Tibial nerve (tissue), 4 donors: Measurements from ENCODE around the gene PPP2R2C. TPM values are rescaled to one million over a fixed set of nuclear protein-coding genes. Genes with fewer than 3 reads are reported as not detected.
A peak's percentile ranks its signal among the peaks of the same experiment; 100 is the strongest.

Experiments
- DNase-seq, 2 donors: peaks; one replicate each; pipeline ENCODE4 v3.0.0-alpha.2; 2019; ENCODE audit warnings: low spot score in 2 of 2
- H3K27ac ChIP-seq, 4 donors: fragments of 200-600 bp; sonication (generic) in 3 of 4; one replicate each; pipeline ENCODE4 v1.5.1; 2017 to 2019; ENCODE audit warnings: mild to moderate bottlenecking in 1 of 4
- H3K27me3 ChIP-seq, 2 donors: fragments of 200-600 bp; sonication (generic) in 1 of 2; one replicate each; pipeline versions ENCODE4 v1.5.1 to v1.6.0; 2017 to 2019
- H3K36me3 ChIP-seq, 3 donors: fragments of 200-600 bp; sonication (generic); one replicate each; pipeline ENCODE4 v1.5.1; 2018 to 2019
- H3K4me1 ChIP-seq, 4 donors: fragments of 200-600 bp; sonication (generic) in 3 of 4; one replicate each; pipeline ENCODE4 v1.5.1; 2017 to 2019
- H3K4me3 ChIP-seq, 4 donors: fragments of 200-600 bp; sonication (generic) in 3 of 4; one replicate each; pipeline ENCODE4 v1.5.1; 2017 to 2019; ENCODE audit warnings: mild to moderate bottlenecking in 1 of 4, moderate library complexity in 1 of 4
- H3K9me3 ChIP-seq, 4 donors: fragments of 200-600 bp; sonication (generic) in 3 of 4; one replicate each; pipeline ENCODE4 v1.5.1; 2017 to 2019
- CTCF ChIP-seq, 5 experiments: fragments of 200-600 bp in 3 of 5; fragments of 450-650 bp in 2 of 5; sonication (generic) in 3 of 5; IDR thresholded peaks; one replicate each; pipeline ENCODE4 v1.5.1; 2016 to 2019; ENCODE audit warnings: antibody characterized with exemption in 5 of 5, mild to moderate bottlenecking in 3 of 5, moderate library complexity in 2 of 5
- EP300 ChIP-seq, 2 donors: sonication (generic); formaldehyde crosslinking; IDR thresholded peaks; one replicate each; pipeline ENCODE4 v1.6.1; 2017; ENCODE audit warnings: antibody characterized with exemption in 2 of 2, mild to moderate bottlenecking in 1 of 2
- POLR2A ChIP-seq, 2 donors: fragments of 450-650 bp; IDR thresholded peaks; one replicate each; pipeline ENCODE4 v1.6.1; 2017; ENCODE audit warnings: antibody characterized with exemption in 2 of 2, mild to moderate bottlenecking in 2 of 2, moderate library complexity in 2 of 2
- WGBS, 2 donors: methylation state at CpG; one replicate each; pipeline ENCODE4 v1.1.5; 2018; 5-methylcytosine and 5-hydroxymethylcytosine counted together
- total RNA-seq, 4 donors: library from RNA; depleted of rRNA; stranded (reverse); fragments of >200 nt; gene quantifications; one replicate each; pipeline ENCODE4 v1.1.0, GENCODE V29; 2016

The PPP2R2C gene
- total RNA-seq, 4 donors from 2014 or later: under 0.01 to 0.66 (median 0.42) TPM; not detected in 1

GRCh38 chr4:6469898-6470501, 2.4 kb downstream of the PPP2R2C start:
- Histone ChIP-seq H3K4me3 (peak overlapping the region in 3 of 4 donors; percentile 12 to 49 (median 24)), H3K27ac (no peak overlapping the region), H3K27me3 (peaks cover 0 to 60% of the 10 kb centered on the region in 2 donors), H3K4me1 (peaks cover 0 to 22% (median 2%) of the 10 kb centered on the region in 4 donors), H3K36me3 (no peaks in the 10 kb centered on the region), H3K9me3 (no peaks in the 10 kb centered on the region)
- 42 to 51% methylated on average over 17 to 18 of the region's 18 CpGs for WGBS, 2 donors
- TF ChIP-seq CTCF (IDR thresholded peaks at IDR 0.05) (no peak), POLR2A (IDR thresholded peaks at IDR 0.05) (no peak), EP300 (IDR thresholded peaks at IDR 0.05) (no peak)
- no peak for DNase-seq

GRCh38 chr4:6469144-6469543, 3.3 kb downstream of the PPP2R2C start:
- Histone ChIP-seq H3K4me1 (peaks cover 0 to 22% (median 2%) of the 10 kb centered on the region in 4 donors), H3K9me3 (no peaks in the 10 kb centered on the region), H3K27ac (no peak overlapping the region), H3K36me3 (no peaks in the 10 kb centered on the region), H3K27me3 (peaks cover 0 to 60% of the 10 kb centered on the region in 2 donors), H3K4me3 (no peak overlapping the region)
- TF ChIP-seq EP300 (IDR thresholded peaks at IDR 0.05) (no peak), POLR2A (IDR thresholded peaks at IDR 0.05) (no peak)
- WGBS, 2 donors: 20 to 45% methylated on average over 3 of the region's 3 CpGs
- no peak for DNase-seq

- Histone ChIP-seq H3K27ac (no peak overlapping the region), H3K9me3 (no peaks in the 10 kb centered on the region), H3K4me1 (peaks cover 0 to 22% (median 2%) of the 10 kb centered on the region in 4 donors), H3K4me3 (no peak overlapping the region), H3K36me3 (no peaks in the 10 kb centered on the region), H3K27me3 (peaks cover 0 to 55% of the 10 kb centered on the region in 2 donors)
- DNase-seq: no peak
- TF ChIP-seq POLR2A (IDR thresholded peaks at IDR 0.05) (no peak), CTCF (IDR thresholded peaks at IDR 0.05) (no peak), EP300 (IDR thresholded peaks at IDR 0.05) (no peak)
- WGBS, 2 donors: 100% methylated on average over 1 of the region's 1 CpG
These were observed 4.0 kb downstream of the PPP2R2C start for GRCh38 chr4:6468376-6468775.

GRCh38 chr4:6467600-6467999, 4.8 kb downstream of the PPP2R2C start:
- no peak for DNase-seq
- H3K27me3 ChIP-seq: peaks cover 0 to 47% of the 10 kb centered on the region in 2 donors
- H3K9me3 ChIP-seq: no peaks in the 10 kb centered on the region
- no peak overlapping the region for H3K27ac ChIP-seq
- no peak for TF ChIP-seq EP300 (IDR thresholded peaks at IDR 0.05)
- no peak for TF ChIP-seq CTCF (IDR thresholded peaks at IDR 0.05)
- TF ChIP-seq POLR2A (IDR thresholded peaks at IDR 0.05): no peak
- no peak overlapping the region for H3K4me3 ChIP-seq
- no peaks in the 10 kb centered on the region for H3K36me3 ChIP-seq
- peaks cover 0 to 22% (median 2%) of the 10 kb centered on the region in 4 donors for H3K4me1 ChIP-seq
- 74 to 84% methylated on average over 6 of the region's 6 CpGs for WGBS, 2 donors

GRCh38 chr4:6466756-6467381, 5.5 kb downstream of the PPP2R2C start:
- Histone ChIP-seq H3K4me3 (no peak overlapping the region), H3K9me3 (peaks cover 0 to 2% (median 0%) of the 10 kb centered on the region in 4 donors), H3K27ac (no peak overlapping the region), H3K4me1 (peaks cover 0 to 19% (median 2%) of the 10 kb centered on the region in 4 donors), H3K27me3 (peaks cover 0 to 44% of the 10 kb centered on the region in 2 donors), H3K36me3 (no peaks in the 10 kb centered on the region)
- 79 to 81% methylated on average over 9 of the region's 9 CpGs for whole genome bisulfite sequencing, 2 donors
- TF ChIP-seq EP300 (IDR thresholded peaks at IDR 0.05) (no peak), POLR2A (IDR thresholded peaks at IDR 0.05) (no peak), CTCF (IDR thresholded peaks at IDR 0.05) (no peak)
- DNase-seq: no peak
